ENCODE results near the gene HNF4A. TPM values are rescaled to one million over a fixed set of nuclear protein-coding genes. Genes with fewer than 3 reads are reported as not detected.

The HNF4A gene
- total RNA-seq, 1 experiment from 2014 or later: not detected

DNA sequence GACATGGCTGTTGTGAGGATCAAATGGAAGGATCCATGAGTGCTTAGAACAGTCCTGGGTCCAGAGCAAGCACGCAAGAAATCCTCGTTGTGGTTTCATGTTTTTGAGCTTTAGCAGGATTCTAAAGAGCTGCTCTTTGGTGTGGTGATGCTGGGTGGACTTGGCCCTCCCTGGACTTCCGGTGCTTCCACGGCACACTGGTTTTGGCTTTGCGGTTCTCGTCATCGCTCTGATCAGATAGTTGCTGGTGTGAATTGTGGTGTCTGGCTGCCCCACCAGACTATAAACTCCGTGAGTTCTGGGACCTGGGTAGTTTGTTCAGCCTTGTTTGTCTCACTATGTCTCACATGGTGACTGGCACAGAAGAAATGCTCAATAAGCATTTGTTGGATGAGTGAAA, 3.3 kb downstream of the HNF4A start:
- no peak overlapping the region for H3K27ac ChIP-seq
- H3K4me3 ChIP-seq: no peak overlapping the region
- H3K36me3 ChIP-seq: no peaks in the 10 kb centered on the region
- H3K9me3 ChIP-seq (replicated peaks): no peaks in the 10 kb centered on the region
- no peaks in the 10 kb centered on the region for H3K4me1 ChIP-seq
- peaks cover 29% of the 10 kb centered on the region for H3K27me3 ChIP-seq
- no peak for DNase-seq

DNA sequence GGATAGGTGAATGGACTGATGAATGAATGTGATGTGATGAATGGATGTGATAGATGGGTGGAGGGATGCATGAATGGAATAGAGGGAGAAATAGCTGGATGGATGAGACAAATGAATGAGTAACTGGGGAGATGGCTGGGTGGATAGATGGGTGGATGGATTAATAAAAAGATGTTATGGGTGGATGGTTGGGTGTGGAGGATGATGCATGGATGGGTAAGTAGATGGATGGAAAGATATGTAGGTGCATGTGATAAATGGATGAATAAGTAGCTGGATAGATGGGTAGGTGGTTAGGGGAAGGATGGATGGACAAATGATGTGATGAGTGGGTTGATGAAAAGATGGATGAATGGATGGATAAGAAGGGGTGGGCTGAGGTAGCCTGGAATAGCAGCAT, 4.7 kb downstream of the HNF4A start:
- Histone ChIP-seq H3K27ac (no peak overlapping the region), H3K4me1 (no peaks in the 10 kb centered on the region), H3K4me3 (no peak overlapping the region), H3K9me3 (replicated peaks) (no peaks in the 10 kb centered on the region), H3K27me3 (peaks cover 25% of the 10 kb centered on the region), H3K36me3 (no peaks in the 10 kb centered on the region)
- no peak for DNase-seq

DNA sequence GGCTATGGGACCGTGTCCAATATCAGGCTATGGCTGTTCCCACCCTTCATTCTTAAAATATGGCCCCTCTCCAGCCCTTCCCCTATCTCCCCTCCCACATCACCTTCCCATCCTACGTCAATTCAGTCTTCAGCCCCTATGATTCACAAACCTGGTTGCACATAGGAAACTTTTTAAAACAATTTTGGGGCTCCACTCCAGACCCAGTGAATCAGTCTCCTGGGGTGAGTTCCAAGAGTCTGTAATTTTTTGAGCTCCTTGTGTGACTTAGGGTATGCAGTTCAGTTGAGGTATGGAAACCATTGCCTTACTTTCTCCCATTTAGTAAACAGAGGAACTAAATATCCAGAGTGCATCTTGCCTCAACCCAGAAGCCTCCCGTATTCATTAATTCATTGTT, 5.5 kb downstream of the HNF4A start:
- Histone ChIP-seq H3K36me3 (no peaks in the 10 kb centered on the region), H3K9me3 (replicated peaks) (no peaks in the 10 kb centered on the region), H3K4me3 (no peak overlapping the region), H3K27me3 (peaks cover 20% of the 10 kb centered on the region; the same call in 1 of the 2 replicates), H3K4me1 (no peaks in the 10 kb centered on the region), H3K27ac (no peak overlapping the region)
- DNase-seq: no peak

DNA sequence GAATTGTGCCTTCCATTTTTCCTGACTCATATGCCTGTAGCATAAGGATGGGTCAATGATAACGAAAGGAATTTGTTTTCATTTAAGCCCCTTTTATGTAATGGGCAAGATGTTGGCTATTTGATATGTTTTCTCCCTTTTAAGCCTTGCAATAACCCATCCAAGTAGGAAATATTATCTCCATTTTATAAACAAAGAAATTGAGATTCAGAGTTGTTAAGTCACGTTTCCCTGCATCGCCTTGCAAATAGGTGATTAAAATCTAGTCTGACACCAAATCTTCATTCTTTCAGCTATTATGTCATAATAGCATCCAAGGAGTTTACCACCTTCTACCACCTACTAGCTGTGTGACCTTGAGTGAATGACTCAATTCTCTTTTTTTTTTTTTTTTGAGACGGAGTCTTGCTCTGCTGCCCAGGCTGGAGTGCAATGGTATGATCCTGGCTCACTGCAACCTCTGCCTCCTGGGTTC, 7.0 kb downstream of the HNF4A start:
- Histone ChIP-seq H3K36me3 (no peaks in the 10 kb centered on the region), H3K27ac (no peak overlapping the region), H3K9me3 (replicated peaks) (no peaks in the 10 kb centered on the region), H3K27me3 (0 out of 2 replicates have a peak, but pooled peaks cover 6% of the 10 kb centered on the region), H3K4me3 (no peak overlapping the region), H3K4me1 (no peaks in the 10 kb centered on the region)
- no peak for DNase-seq

DNA sequence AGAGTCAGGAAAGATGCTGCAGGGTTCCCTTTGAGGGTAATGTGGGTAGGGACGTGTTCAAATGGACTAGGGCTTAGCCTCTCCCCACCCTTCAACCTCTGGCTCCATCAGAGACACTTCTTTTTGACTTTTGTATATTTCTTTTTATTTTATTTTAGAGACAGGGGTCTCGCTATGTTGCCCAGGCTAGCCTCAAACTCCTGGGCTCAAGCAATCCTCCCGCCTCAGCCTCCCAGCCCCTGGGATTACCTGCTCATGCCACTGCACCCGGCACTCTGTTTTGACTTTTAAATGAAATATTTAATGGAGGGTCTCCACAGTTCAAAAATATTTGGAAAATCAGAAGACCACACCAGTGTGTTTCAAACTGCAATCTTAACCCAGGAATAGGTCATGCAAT, 8.6 kb downstream of the HNF4A start:
- Histone ChIP-seq H3K4me3 (no peak overlapping the region), H3K36me3 (no peaks in the 10 kb centered on the region), H3K27ac (no peak overlapping the region), H3K9me3 (replicated peaks) (no peaks in the 10 kb centered on the region), H3K4me1 (no peaks in the 10 kb centered on the region), H3K27me3 (0 out of 2 replicates have a peak, but pooled peaks cover 6% of the 10 kb centered on the region)
- DNase-seq: no peak

DNA sequence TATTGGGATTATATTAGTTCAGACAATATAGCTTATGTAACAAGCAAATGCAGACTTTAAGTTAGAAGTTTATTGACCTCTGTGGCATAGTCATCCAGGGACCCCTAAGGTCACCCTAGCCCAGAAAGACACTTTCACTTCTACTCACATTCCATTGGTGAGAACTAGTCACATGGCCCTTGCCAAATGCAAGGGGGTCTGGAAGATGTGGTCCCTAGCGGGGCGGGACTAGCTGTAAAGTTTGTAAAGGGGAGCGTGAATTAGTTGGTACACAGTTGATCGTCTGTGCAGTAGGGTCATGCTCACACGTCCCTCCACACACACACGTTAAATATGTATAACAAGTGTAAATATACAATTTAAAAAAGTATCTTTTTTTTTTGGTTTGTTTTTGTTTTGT, 9.3 kb downstream of the HNF4A start:
- Histone ChIP-seq H3K4me1 (no peaks in the 10 kb centered on the region), H3K36me3 (no peaks in the 10 kb centered on the region), H3K27me3 (0 out of 2 replicates have a peak, but pooled peaks cover 6% of the 10 kb centered on the region), H3K27ac (no peak overlapping the region), H3K9me3 (replicated peaks) (no peaks in the 10 kb centered on the region), H3K4me3 (no peak overlapping the region)
- no peak for DNase-seq

DNA sequence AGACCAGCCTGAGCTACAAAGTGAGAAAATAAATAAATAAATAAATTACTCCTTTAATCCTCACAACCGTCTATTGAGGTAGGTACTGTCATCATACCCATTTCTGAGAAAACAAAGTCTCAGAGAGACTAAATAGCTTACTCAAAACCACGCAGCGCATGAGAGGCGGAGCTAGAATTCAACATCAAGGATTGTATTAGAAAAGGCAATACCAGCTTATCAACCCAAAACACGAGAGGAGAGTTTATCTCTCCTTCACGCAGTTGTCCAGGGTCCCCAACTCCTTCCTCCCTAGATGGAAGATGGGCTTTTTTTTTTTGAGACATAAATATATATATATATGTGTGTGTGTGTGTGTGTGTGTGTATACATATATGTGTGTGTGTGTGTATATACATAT, 12.2 kb downstream of the HNF4A start:
- no peaks in the 10 kb centered on the region for H3K9me3 ChIP-seq (replicated peaks)
- no peaks in the 10 kb centered on the region for H3K4me1 ChIP-seq
- no peak for DNase-seq
- H3K36me3 ChIP-seq: no peaks in the 10 kb centered on the region
- H3K4me3 ChIP-seq: no peak overlapping the region
- no peak overlapping the region for H3K27ac ChIP-seq
- H3K27me3 ChIP-seq: no peaks in the 10 kb centered on the region

DNA sequence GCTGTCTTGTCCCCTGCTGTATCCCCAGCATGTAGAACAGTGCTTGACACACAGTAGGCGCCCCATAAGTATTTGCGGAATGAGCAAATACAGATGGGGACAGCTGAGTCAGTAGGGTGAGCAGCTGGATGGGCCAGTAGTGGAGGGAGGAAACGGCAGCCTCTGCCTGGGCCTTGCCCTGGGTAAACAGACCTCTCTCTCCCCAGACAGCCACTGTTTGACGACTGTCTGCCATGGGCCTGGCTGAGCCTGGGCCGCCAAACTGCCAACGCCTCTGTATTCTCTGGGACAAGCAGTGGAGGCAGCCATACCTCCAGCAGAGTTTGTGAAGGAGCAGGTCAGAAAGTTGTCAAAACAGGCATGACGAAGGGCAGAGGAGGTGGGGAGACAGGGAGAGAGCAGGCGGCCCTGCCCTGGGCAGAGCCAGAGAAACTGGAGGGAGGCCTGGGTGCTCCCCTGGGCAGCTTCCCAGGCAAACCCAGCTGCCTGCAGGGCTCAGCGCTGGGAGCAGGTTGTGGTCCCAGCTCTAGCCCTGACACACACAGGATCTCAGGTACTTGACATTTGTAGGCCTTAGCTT, 15.2 kb downstream of the HNF4A start:
- H3K27me3 ChIP-seq: 0 out of 2 replicates have a peak, but pooled peaks cover 8% of the 10 kb centered on the region
- H3K27ac ChIP-seq: no peak overlapping the region
- no peaks in the 10 kb centered on the region for H3K9me3 ChIP-seq (replicated peaks)
- peak; percentile 39 to 40 for DNase-seq
- no peak overlapping the region for H3K4me3 ChIP-seq
- no peaks in the 10 kb centered on the region for H3K36me3 ChIP-seq
- no peaks in the 10 kb centered on the region for H3K4me1 ChIP-seq

DNA sequence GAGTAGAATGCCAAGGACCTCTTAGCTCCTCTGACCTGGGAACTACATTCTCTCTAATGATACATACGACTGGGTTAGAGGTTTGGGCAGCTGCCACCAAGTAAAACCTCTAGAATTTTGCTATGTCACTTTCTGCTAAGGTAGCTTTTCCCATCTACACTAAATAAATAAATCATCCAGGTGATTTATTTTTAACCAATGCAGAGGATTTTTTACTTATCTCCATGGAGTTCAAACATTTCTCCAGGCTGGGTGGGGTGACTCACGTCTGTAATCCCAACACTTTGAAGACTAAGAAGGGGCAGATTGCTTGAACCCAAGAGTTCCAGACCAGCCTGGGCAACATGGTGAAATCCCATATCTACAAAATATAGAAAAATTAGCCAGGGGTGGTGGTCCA, 27.1 kb downstream of the HNF4A start:
- no peaks in the 10 kb centered on the region for H3K4me1 ChIP-seq
- H3K36me3 ChIP-seq: no peaks in the 10 kb centered on the region
- DNase-seq: no peak
- H3K27ac ChIP-seq: no peak overlapping the region
- H3K27me3 ChIP-seq: peaks cover 22% of the 10 kb centered on the region
- H3K4me3 ChIP-seq: no peak overlapping the region
- no peaks in the 10 kb centered on the region for H3K9me3 ChIP-seq (replicated peaks)

DNA sequence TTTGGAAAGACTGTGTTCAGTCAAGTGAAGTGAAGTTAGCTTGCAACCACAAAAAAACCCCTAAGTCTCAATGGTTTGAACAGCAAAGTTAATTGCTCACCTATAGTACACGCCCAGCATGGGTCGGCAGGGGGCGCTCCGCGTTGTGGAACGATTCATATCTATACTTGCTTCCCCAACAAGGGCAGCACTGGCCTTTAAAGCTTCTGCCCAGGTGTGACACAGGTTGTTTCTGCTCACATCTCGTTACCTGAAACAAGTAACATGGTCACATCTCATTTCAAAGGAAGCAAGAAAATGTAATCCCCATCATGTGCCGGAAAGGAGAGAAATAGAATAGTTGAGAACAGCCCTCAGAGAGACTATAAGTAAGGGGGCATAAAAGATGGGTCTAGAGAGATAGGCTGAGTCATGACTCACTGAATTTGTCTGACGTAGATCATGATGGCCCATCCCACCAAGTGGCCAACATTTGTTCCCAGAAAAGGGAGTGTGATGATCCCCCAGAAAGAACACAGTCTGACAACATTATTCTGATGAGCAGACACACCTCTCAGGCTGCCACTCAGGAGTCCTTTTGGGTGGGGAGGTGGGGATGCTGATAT, 29.0 kb downstream of the HNF4A start:
- Histone ChIP-seq H3K9me3 (replicated peaks) (no peaks in the 10 kb centered on the region), H3K27me3 (peaks cover 30% of the 10 kb centered on the region)
- DNase-seq: peak; percentile 83 to 89

DNA sequence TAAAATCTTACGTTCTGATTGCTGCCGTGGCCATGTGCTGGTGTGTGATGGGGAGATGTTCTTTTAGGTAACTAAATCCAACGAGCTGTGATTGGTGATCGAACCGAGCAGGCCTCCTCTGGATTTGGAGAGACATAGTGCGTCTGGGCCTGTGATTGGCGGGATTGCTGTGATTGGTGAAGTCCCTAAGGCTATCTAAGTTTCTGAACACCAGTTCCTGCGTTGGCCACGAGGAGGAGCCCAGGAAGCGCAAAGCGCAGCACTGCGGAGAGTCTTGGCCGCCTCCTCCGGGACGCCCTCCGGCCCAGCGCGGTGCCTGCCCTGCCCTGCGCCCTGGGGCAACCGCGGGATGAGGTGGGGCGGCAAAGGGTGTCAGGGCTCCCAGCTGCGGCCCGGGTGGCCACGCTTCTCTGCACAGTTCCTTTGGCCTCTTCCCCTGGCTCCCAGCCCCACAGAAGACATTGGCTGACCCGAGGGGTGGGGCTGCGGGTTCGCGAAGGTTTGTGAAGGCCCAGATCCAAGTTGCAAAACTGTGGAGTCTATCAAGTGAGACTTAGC, 33.0 kb downstream of the HNF4A start:
- Histone ChIP-seq H3K4me3 (no peak overlapping the region), H3K4me1 (no peaks in the 10 kb centered on the region), H3K27me3 (peaks cover 44% of the 10 kb centered on the region), H3K27ac (no peak overlapping the region), H3K36me3 (no peaks in the 10 kb centered on the region), H3K9me3 (replicated peaks) (no peaks in the 10 kb centered on the region)
- peak; percentile 55 to 64 for DNase-seq

More for the DNA sequence above, 29.0 kb downstream of the HNF4A start:
- Histone ChIP-seq H3K4me3 (no peak overlapping the region), H3K4me1 (no peaks in the 10 kb centered on the region), H3K27ac (no peak overlapping the region), H3K36me3 (no peaks in the 10 kb centered on the region)

DNA sequence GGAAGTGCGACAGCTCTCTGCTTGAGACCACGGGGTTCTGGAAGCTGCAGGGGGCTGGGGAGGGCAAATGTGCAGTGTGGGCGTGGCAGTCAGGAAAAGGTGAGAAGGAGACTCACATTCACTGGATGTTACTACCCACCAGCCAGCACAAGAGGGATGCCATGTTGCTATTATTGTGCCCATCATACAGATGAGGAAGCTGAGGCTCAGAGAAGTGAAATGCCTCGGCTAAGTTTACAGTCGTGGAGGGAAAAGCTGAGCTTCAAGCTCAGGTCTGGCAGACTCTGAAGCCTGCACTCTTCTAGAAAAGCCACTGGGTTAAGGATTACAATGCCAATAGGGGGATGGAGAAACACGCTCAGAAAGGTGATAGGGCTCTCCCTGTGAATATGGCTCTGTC, 34.4 kb downstream of the HNF4A start:
- no peak for DNase-seq

DNA sequence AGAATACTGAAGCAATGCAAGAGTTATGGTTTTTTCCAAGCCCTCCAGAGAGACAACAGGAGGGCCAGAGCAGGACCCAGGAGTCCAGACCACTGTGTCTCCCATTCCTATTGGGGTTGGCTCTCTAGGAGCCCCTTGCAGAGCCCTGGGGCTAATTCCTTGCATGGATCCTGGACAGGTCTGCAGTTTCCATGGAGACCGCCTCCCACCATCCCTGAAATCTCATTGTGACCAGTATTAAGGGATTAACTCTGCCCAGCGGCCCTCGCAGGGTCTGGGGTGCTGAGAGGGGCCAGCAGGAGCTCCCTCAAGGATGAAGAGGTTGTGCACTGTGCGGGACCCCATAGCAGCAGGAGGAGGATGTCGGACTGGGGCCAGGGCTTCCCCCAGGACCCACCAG, 34.8 kb downstream of the HNF4A start:
- Histone ChIP-seq H3K4me1 (no peaks in the 10 kb centered on the region), H3K27ac (no peak overlapping the region), H3K36me3 (no peaks in the 10 kb centered on the region), H3K27me3 (peaks cover 59% of the 10 kb centered on the region), H3K4me3 (no peak overlapping the region), H3K9me3 (replicated peaks) (no peaks in the 10 kb centered on the region)
- no peak for DNase-seq

More for the DNA sequence above, 34.4 kb downstream of the HNF4A start:
- no peak overlapping the region for H3K4me3 ChIP-seq
- H3K9me3 ChIP-seq (replicated peaks): no peaks in the 10 kb centered on the region
- H3K27ac ChIP-seq: no peak overlapping the region
- H3K36me3 ChIP-seq: no peaks in the 10 kb centered on the region
- H3K4me1 ChIP-seq: no peaks in the 10 kb centered on the region
- peaks cover 55% of the 10 kb centered on the region for H3K27me3 ChIP-seq

DNA sequence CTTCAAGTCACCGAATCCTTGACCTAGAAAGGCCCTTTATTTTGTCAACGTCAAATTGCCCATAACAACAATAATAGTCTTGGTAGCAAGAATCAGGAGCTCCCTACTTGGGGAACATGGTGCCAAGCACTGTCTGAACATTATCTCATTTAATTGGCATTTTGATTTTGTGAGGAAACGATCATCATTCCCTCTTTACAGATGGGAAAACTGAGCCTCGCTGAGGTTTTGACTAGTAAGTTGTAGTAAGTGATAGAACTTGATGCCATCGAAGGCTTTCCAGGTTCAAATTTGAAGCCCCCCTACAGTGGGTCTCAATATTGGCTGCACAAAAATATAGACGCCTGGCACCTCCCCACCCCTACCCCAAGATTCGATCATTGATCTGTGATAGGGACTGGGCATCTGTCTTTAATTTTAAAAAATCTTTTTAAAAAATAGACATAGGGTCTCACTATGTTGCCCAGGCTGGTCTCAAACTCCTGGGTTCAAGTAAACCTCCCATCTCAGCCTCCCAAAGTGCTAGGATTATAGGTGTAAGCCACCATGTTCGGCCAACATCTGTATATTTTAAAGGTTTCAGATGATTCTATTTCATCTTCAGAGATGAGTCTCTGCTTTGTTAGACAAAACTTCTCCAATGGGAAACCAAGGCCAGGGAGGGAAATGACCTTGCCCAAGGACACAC, 36.7 kb downstream of the HNF4A start:
- H3K4me3 ChIP-seq: no peak overlapping the region
- H3K9me3 ChIP-seq (replicated peaks): no peaks in the 10 kb centered on the region
- no peak overlapping the region for H3K27ac ChIP-seq
- no peaks in the 10 kb centered on the region for H3K36me3 ChIP-seq
- H3K27me3 ChIP-seq: peaks cover 57% of the 10 kb centered on the region
- no peak for DNase-seq
- H3K4me1 ChIP-seq: no peaks in the 10 kb centered on the region
